K562 (cell line): ENCODE measurements around the gene BORA. TPM values are rescaled to one million over a fixed set of nuclear protein-coding genes. Genes with fewer than 3 reads are reported as not detected.

ENCODE experiments used
- CREB1 ChIP-seq, 2 experiments: sonication (generic) in 1 of 2; formaldehyde crosslinking in 1 of 2; IDR thresholded peaks; 2 replicates each; pipeline versions ENCODE4 v1.6.1 to v1.8.0; 2012 to 2022; ENCODE audit warnings: inconsistent platforms in 1 of 2, mild to moderate bottlenecking in 1 of 2, missing genetic modification reagents in 1 of 2, moderate library complexity in 1 of 2
- ETV1 ChIP-seq: fragments of 450-650 bp; conservative IDR thresholded peaks from 2 replicates; pipeline ENCODE4 v1.6.1; 2016; ENCODE audit warnings: missing genetic modification characterization, control low read depth, low read depth, missing compliant biosample characterization
- KAT8 ChIP-seq: fragments of 450-650 bp; IDR thresholded peaks from 2 replicates; pipeline ENCODE4 v1.6.1; 2016; ENCODE audit warnings: low read depth, mild to moderate bottlenecking
- KDM2B ChIP-seq: fragments of 250-450 bp; sonication (Bioruptor Pico); IDR thresholded peaks from 2 replicates; pipeline ENCODE4 v1.8.0; 2021; ENCODE audit warnings: mild to moderate bottlenecking, moderate library complexity
- MXI1 ChIP-seq: IDR thresholded peaks from 2 replicates; pipeline ENCODE4 v1.6.1; 2011; ENCODE audit warnings: low read depth, mild to moderate bottlenecking, improper control_type of control experiment, low read length
- POLR2AphosphoS5 ChIP-seq: IDR thresholded peaks from 2 replicates; pipeline ENCODE4 v1.6.1; 2011; ENCODE audit warnings: mild to moderate bottlenecking, low read depth, low read length, moderate library complexity; ENCODE audit not compliant: control insufficient read depth, insufficient read depth
- SRSF3 ChIP-seq: fragments of 200-400 bp; formaldehyde crosslinking; IDR thresholded peaks from 2 replicates; pipeline ENCODE4 v1.6.1; 2016; ENCODE audit warnings: mild to moderate bottlenecking, low read length, moderate library complexity; ENCODE audit not compliant: insufficient read depth
- STAT5B ChIP-seq: fragments of 250-450 bp; sonication (Bioruptor Pico); IDR thresholded peaks from 2 replicates; pipeline ENCODE4 v1.8.0; 2021; ENCODE audit warnings: mild to moderate bottlenecking, inconsistent platforms
- YBX1 ChIP-seq: fragments of 450-650 bp; IDR thresholded peaks from 2 replicates; pipeline ENCODE4 v1.7.1; 2016; ENCODE audit warnings: mild to moderate bottlenecking
- ZBTB11 ChIP-seq, 3 experiments: fragments of 200-800 bp in 1 of 3; fragments of 250-450 bp in 1 of 3; fragments of 450-650 bp in 1 of 3; sonication (Bioruptor Pico) in 1 of 3; sonication (Bioruptor generic) in 1 of 3; formaldehyde crosslinking in 1 of 3; IDR thresholded peaks; 2 replicates each; pipeline versions ENCODE4 v1.6.1 to v1.8.0; 2016 to 2022; ENCODE audit warnings: mild to moderate bottlenecking in 2 of 3, missing genetic modification characterization in 2 of 3, missing compliant biosample characterization in 1 of 3, moderate library complexity in 1 of 3
- ZKSCAN1 ChIP-seq: fragments of 150-350 bp; IDR thresholded peaks from 2 replicates; pipeline ENCODE4 v1.6.1; 2016; ENCODE audit warnings: low read depth, low read length
- ZNF277 ChIP-seq: fragments of 250-450 bp; sonication (Bioruptor Pico); IDR thresholded peaks from 2 replicates; pipeline ENCODE4 v1.8.0; 2022; ENCODE audit warnings: inconsistent platforms, mild to moderate bottlenecking, moderate library complexity, borderline replicate concordance
- ZNF668 ChIP-seq: fragments of 250-450 bp; sonication (Bioruptor Pico); IDR thresholded peaks from 2 replicates; pipeline ENCODE4 v1.8.0; 2022; ENCODE audit warnings: mild to moderate bottlenecking, inconsistent platforms
- ZNF780A ChIP-seq: fragments of 250-450 bp; sonication (Bioruptor Pico); IDR thresholded peaks from 2 replicates; pipeline ENCODE4 v1.5.0; 2021; ENCODE audit warnings: mild to moderate bottlenecking
- polyA plus RNA-seq, 8 experiments: library from polyadenylated mRNA; depleted of rRNA in 4 of 8; stranded (reverse) in 5 of 8; unstranded in 3 of 8; fragments of >200 nt; fragmentation: Nextera tagmentation in 2 of 8; fragmentation: Illumina TruSeq in 1 of 8; extraction: Ambion mirVana in 2 of 8; extraction: Trizol in 1 of 8; gene quantifications; 2 replicates each; pipeline versions ENCODE4 v1.2.1 to v1.2.3, GENCODE V29; 2011 to 2014; ENCODE audit warnings: inconsistent platforms in 1 of 8, missing spikeins in 1 of 8
- total RNA-seq, 7 experiments: library from RNA; depleted of rRNA in 6 of 7; stranded (reverse); fragments of >200 nt in 6 of 7; fragmentation: Illumina TruSeq in 2 of 7; extraction: Trizol in 2 of 7; gene quantifications; 2 replicates each; pipeline versions ENCODE4 v1.2.1 to v1.2.3, GENCODE V29; 2011 to 2021; ENCODE audit warnings: low replicate concordance in 1 of 7
- TF ChIP-seq, protein P1 (sequence below): sonication (generic); formaldehyde crosslinking; IDR thresholded peaks from 2 replicates; pipeline ENCODE4 v1.8.0; 2022; ENCODE audit warnings: mild to moderate bottlenecking, missing genetic modification reagents
- TF ChIP-seq, protein P2 (sequence below): fragments of 450-650 bp; IDR thresholded peaks from 2 replicates; pipeline ENCODE4 v1.6.1; 2017; ENCODE audit warnings: antibody characterized with exemption, mild to moderate bottlenecking

BORA gene
- total and polyA plus RNA-seq, 9 of the 15 experiments (the other 6 are each of a cell fraction or from before 2014, with no cell fraction given) = 12.4 to 21.5 (median 18.2) TPM

DNA sequence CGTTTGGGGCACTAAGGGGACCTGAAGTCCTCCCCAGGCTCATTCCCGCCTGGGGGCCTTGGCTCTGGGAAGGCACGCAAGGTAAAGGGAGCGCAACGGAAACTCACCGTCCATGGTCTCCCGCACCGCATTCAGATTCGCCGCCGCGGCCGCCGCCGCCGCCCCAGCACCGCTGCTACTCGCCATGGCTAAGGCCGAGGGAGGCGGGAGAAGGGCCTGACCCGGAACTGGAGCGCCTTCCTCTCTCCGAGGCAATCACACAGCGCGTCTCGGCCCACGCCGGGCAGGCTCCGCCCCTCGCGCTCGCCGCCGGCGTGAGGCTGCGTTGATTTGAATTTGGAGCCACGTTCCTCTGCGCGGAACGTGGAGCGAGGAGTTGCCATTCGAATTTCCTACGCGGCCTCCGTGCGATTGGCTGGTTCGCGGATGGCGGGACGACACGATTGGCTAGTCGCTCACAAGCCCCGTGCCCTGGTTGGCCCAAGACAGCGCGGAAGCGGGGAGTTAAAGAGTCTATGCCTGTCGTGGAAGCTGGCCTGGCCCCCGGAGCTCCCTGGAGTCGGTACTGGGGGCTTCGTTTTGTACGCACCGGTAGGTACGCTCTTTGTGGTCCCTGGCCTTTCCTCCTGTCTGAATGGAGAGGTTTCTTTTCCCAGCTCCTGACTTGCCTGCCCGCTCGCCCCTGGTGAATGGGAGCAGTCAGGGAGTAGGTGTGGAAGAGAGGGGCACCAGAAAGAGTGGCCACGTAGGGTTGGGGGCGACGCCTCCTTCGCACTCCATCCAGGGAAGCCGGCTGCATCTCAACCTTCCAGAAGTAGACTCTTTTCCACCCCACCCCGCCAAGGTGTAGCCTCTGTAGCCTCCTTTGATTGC lies at the start of gene BORA, which contains the start of gene MZT1 (continued):
- TF ChIP-seq, protein P1, sequence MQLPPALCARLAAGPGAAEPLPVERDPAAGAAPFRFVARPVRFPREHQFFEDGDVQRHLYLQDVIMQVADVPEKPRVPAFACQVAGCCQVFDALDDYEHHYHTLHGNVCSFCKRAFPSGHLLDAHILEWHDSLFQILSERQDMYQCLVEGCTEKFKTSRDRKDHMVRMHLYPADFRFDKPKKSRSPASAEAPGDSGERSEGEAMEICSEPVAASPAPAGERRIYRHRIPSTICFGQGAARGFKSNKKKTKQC (CRISPR knock-in tag) = no peak
- no peak for TF ChIP-seq STAT5B (CRISPR knock-in tag)
- TF ChIP-seq POLR2AphosphoS5 = peak; percentile 38; the same call in 1 of the 2 replicates
- TF ChIP-seq KDM2B = no peak
- 0 out of 2 replicates have a peak, but pooled peaks have one; percentile 23 for TF ChIP-seq ETV1
- no peak for TF ChIP-seq ZBTB11 (CRISPR knock-in tag; IDR thresholded peaks at IDR 0.05)
- no peak for TF ChIP-seq SRSF3
- TF ChIP-seq KAT8 = no peak
- no peak for TF ChIP-seq YBX1
- peak; percentile 83; the same call in 1 of the 2 replicates for TF ChIP-seq MXI1
- TF ChIP-seq ZNF780A (CRISPR knock-in tag) = no peak
- no peak for TF ChIP-seq ZNF277
- TF ChIP-seq ZNF668 (CRISPR knock-in tag) = no peak
- TF ChIP-seq, protein P2, sequence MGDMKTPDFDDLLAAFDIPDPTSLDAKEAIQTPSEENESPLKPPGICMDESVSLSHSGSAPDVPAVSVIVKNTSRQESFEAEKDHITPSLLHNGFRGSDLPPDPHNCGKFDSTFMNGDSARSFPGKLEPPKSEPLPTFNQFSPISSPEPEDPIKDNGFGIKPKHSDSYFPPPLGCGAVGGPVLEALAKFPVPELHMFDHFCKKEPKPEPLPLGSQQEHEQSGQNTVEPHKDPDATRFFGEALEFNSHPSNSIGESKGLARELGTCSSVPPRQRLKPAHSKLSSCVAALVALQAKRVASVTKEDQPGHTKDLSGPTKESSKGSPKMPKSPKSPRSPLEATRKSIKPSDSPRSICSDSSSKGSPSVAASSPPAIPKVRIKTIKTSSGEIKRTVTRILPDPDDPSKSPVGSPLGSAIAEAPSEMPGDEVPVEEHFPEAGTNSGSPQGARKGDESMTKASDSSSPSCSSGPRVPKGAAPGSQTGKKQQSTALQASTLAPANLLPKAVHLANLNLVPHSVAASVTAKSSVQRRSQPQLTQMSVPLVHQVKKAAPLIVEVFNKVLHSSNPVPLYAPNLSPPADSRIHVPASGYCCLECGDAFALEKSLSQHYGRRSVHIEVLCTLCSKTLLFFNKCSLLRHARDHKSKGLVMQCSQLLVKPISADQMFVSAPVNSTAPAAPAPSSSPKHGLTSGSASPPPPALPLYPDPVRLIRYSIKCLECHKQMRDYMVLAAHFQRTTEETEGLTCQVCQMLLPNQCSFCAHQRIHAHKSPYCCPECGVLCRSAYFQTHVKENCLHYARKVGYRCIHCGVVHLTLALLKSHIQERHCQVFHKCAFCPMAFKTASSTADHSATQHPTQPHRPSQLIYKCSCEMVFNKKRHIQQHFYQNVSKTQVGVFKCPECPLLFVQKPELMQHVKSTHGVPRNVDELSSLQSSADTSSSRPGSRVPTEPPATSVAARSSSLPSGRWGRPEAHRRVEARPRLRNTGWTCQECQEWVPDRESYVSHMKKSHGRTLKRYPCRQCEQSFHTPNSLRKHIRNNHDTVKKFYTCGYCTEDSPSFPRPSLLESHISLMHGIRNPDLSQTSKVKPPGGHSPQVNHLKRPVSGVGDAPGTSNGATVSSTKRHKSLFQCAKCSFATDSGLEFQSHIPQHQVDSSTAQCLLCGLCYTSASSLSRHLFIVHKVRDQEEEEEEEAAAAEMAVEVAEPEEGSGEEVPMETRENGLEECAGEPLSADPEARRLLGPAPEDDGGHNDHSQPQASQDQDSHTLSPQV = no peak
- peak; percentile 52; the same call in 1 of the 2 replicates for TF ChIP-seq CREB1 (IDR thresholded peaks at IDR 0.05)
- peak; percentile 66; the same call in 1 of the 2 replicates for TF ChIP-seq CREB1 (CRISPR knock-in tag; IDR thresholded peaks at IDR 0.05)
- no peak for TF ChIP-seq ZKSCAN1
